Left kidney (tissue), 2 donors: Measurements from ENCODE around the gene ACTN1. TPM values are rescaled to one million over a fixed set of nuclear protein-coding genes. Genes with fewer than 3 reads are reported as not detected.

Source experiments
- DNase-seq: peaks from one replicate; pipeline ENCODE4 v3.0.0-alpha.2; 2013
- polyA plus RNA-seq: library from polyadenylated mRNA; unstranded; fragments of 120-200 nt; gene quantifications from one replicate; pipeline ENCODE4 v1.2.1, GENCODE V29; 2013; ENCODE audit not compliant: insufficient read length

ACTN1 gene
- polyA plus RNA-seq, 1 donor = 73.0 TPM

- no peak for DNase-seq
These were observed 8.4 kb downstream of the ACTN1 start for GRCh38 chr14:68970736-68971135.

GRCh38 chr14:68970038-68970612 lies 9.0 kb downstream of the ACTN1 start:
- peak; percentile 38 for DNase-seq

- no peak for DNase-seq
These were observed 9.6 kb downstream of the ACTN1 start for GRCh38 chr14:68969278-68970033.

- DNase-seq = no peak
These were observed 10.4 kb downstream of the ACTN1 start for GRCh38 chr14:68968721-68969120.

- DNase-seq = no peak
These were observed 11.1 kb downstream of the ACTN1 start for GRCh38 chr14:68968051-68968450.

GRCh38 chr14:68967459-68967940 lies 11.6 kb downstream of the ACTN1 start:
- DNase-seq = no peak

- DNase-seq = no peak
These were observed 12.2 kb downstream of the ACTN1 start for GRCh38 chr14:68966872-68967301.

GRCh38 chr14:68965261-68965761 lies 13.8 kb downstream of the ACTN1 start:
- DNase-seq = no peak

GRCh38 chr14:68964300-68965093 lies 14.6 kb downstream of the ACTN1 start:
- peak; percentile 44 for DNase-seq

- no peak for DNase-seq
These were observed 16.4 kb downstream of the ACTN1 start for GRCh38 chr14:68962681-68963080.

GRCh38 chr14:68961781-68962584 lies 17.1 kb downstream of the ACTN1 start:
- peak; percentile 75 for DNase-seq

- no peak for DNase-seq
These were observed 17.7 kb downstream of the ACTN1 start for GRCh38 chr14:68961361-68961760.

GRCh38 chr14:68960123-68960522 lies 19.0 kb downstream of the ACTN1 start:
- no peak for DNase-seq

- DNase-seq = no peak
These were observed 20.1 kb downstream of the ACTN1 start for GRCh38 chr14:68959035-68959434.

- DNase-seq = no peak
These were observed 20.5 kb downstream of the ACTN1 start for GRCh38 chr14:68958553-68958952.

- no peak for DNase-seq
These were observed 21.3 kb downstream of the ACTN1 start for GRCh38 chr14:68957775-68958174.

GRCh38 chr14:68956724-68957123 lies 22.4 kb downstream of the ACTN1 start:
- DNase-seq = no peak

- no peak for DNase-seq
These were observed 23.3 kb downstream of the ACTN1 start for GRCh38 chr14:68955851-68956179.

GRCh38 chr14:68955164-68955850 lies 23.8 kb downstream of the ACTN1 start:
- no peak for DNase-seq

GRCh38 chr14:68953196-68953555 lies 25.9 kb downstream of the ACTN1 start:
- no peak for DNase-seq

GRCh38 chr14:68952531-68953195 lies 26.4 kb downstream of the ACTN1 start:
- no peak for DNase-seq
